ENCODE data around the gene BACH2. TPM values are rescaled to one million over a fixed set of nuclear protein-coding genes. Genes with fewer than 3 reads are reported as not detected.

Gene BACH2
- total RNA-seq, 1 donor from 2014 or later, result 7.7 TPM

DNA sequence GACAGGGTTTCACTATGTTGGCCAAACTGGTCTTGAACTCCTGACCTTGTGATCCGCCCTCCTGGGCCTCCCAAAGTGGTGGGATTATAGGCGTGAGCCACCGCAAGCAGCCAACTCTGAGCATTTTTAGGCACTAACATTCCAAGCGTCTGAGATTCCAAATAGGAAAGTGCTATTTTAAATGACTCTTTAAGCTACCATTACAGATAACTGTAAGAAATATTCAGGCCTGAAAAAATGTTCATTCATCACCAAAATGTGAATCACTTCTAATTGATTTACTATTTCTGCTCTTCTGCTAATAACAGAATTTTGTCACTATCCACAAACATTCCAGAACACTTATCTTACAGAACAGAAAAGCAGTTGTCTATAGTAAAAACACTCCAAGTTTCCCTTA, 106.5 kb downstream of the BACH2 start:
- Histone ChIP-seq H3K4me1 (peaks cover 0 to 9% of the 10 kb centered on the region in 2 donors), H3K4me3 (no peak overlapping the region), H3K36me3 (no peaks in the 10 kb centered on the region), H3K27ac (peak overlapping the region in 1 of 2 donors; percentile 18), H3K9me3 (no peaks in the 10 kb centered on the region), H3K27me3 (no peaks in the 10 kb centered on the region)
- TF ChIP-seq, protein P1, sequence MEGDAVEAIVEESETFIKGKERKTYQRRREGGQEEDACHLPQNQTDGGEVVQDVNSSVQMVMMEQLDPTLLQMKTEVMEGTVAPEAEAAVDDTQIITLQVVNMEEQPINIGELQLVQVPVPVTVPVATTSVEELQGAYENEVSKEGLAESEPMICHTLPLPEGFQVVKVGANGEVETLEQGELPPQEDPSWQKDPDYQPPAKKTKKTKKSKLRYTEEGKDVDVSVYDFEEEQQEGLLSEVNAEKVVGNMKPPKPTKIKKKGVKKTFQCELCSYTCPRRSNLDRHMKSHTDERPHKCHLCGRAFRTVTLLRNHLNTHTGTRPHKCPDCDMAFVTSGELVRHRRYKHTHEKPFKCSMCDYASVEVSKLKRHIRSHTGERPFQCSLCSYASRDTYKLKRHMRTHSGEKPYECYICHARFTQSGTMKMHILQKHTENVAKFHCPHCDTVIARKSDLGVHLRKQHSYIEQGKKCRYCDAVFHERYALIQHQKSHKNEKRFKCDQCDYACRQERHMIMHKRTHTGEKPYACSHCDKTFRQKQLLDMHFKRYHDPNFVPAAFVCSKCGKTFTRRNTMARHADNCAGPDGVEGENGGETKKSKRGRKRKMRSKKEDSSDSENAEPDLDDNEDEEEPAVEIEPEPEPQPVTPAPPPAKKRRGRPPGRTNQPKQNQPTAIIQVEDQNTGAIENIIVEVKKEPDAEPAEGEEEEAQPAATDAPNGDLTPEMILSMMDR (IDR thresholded peaks at IDR 0.05), result no peak
- DNase-seq (ENCODE audit: low spot score in 2 of 2), result no peak
- intact Hi-C loops (cut with DNase I), result no loop called here

DNA sequence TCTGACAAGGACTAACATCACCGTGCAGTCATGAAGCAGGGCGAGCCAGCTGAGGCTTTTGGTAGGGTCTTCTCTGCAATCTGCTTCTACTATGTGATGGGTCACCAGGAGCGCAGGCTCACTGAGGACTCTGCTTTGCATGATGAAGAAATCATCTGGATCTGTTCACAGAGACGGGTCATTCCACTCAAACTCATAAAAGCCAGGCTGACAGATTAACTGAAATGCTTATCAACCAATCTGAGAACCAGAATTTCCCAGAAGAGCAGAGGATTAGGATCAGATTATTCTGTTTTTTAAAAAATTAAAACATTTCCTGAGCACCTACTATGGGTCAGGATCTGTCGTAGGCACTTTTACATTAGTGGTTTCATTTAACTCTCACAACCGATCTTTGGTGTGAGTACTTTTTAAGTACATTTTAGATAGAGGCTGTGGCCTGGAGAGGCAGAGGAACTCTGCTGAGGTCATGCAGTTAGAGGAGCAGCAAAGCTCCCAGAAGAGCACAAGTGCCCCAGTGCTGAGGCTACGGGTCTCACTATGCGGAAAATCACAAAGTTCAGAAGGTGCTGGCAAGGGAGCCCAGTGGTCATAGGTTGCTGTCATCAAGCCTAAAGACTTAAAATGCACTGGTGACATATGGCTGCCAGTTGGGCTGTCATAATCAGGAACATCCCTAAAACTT, 109.1 kb downstream of the BACH2 start:
- Histone ChIP-seq H3K4me3 (no peak overlapping the region), H3K9me3 (no peaks in the 10 kb centered on the region), H3K4me1 (peaks cover 5 to 10% of the 10 kb centered on the region in 2 donors), H3K27ac (no peak overlapping the region), H3K36me3 (no peaks in the 10 kb centered on the region), H3K27me3 (no peaks in the 10 kb centered on the region)
- intact Hi-C loops (cut with DNase I), result no loop called here
- no peak for DNase-seq (ENCODE audit: low spot score in 2 of 2)
- TF ChIP-seq, protein P1 (IDR thresholded peaks at IDR 0.05), result no peak

DNA sequence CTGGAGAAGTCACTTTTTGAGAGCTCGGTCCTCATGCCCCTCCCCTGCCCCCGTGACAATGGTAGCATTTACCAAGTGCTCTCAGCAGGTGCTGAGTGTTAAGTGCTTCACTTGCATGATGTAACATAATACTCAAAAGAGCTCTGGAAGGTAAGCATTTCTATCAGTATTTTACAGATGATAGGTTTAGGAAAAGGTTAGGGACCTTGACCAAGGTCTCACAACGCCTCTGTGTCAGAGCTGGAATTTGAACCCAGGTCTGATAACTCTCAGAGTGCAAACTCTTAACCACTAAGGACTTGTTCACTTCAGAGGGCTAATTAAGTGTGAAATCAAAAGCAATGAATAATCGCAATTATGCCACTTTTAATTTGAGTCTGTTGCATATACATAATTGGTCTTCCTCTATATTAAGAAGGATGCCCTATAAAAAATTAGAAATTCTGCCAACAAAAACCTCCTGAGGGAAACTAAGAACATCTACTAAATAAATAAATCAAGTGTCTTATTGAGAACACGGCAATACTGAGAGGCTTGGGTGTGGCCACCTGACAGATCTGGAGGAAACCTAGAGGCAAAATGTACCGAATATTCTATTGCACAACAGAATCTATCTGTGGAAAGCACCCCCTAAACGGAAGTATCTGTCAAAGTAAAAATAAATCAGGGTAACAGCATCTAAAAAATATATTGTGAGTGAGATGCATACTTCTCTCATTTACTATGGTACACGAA, 109.8 kb downstream of the BACH2 start:
- no peak overlapping the region for H3K4me3 ChIP-seq
- H3K27ac ChIP-seq, result no peak overlapping the region
- H3K4me1 ChIP-seq, result peaks cover 5 to 10% of the 10 kb centered on the region in 2 donors
- DNase-seq (ENCODE audit: low spot score in 2 of 2), result no peak
- H3K36me3 ChIP-seq, result no peaks in the 10 kb centered on the region
- H3K9me3 ChIP-seq, result no peaks in the 10 kb centered on the region
- no peaks in the 10 kb centered on the region for H3K27me3 ChIP-seq
- TF ChIP-seq, protein P1 (IDR thresholded peaks at IDR 0.05), result no peak
- intact Hi-C loops (cut with DNase I), result no loop called here

DNA sequence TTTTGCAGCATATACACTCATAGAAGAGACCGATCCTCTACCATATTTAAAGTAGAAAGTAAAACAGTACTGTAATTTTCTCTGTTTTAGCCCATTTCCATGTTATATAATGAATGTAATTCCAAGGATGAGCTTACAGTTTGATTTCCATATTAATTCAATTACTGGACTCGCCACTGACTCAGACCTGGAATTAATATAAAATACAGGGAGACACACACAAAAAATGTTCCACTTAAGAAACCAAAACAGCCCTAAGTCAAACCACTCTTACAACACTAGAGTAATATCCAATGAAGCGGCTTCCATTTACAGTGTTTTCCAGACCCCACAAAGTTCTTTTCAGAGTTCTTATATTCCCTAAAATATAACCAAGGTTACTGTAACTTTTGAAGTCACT, 110.6 kb downstream of the BACH2 start:
- no peaks in the 10 kb centered on the region for H3K27me3 ChIP-seq
- no peak overlapping the region for H3K27ac ChIP-seq
- no peak for DNase-seq (ENCODE audit: low spot score in 2 of 2)
- H3K9me3 ChIP-seq, result no peaks in the 10 kb centered on the region
- H3K4me1 ChIP-seq, result peaks cover 5 to 10% of the 10 kb centered on the region in 2 donors
- H3K4me3 ChIP-seq, result no peak overlapping the region
- TF ChIP-seq, protein P1 (IDR thresholded peaks at IDR 0.05), result no peak
- intact Hi-C loops (cut with DNase I), result no loop called here
- H3K36me3 ChIP-seq, result no peaks in the 10 kb centered on the region

DNA sequence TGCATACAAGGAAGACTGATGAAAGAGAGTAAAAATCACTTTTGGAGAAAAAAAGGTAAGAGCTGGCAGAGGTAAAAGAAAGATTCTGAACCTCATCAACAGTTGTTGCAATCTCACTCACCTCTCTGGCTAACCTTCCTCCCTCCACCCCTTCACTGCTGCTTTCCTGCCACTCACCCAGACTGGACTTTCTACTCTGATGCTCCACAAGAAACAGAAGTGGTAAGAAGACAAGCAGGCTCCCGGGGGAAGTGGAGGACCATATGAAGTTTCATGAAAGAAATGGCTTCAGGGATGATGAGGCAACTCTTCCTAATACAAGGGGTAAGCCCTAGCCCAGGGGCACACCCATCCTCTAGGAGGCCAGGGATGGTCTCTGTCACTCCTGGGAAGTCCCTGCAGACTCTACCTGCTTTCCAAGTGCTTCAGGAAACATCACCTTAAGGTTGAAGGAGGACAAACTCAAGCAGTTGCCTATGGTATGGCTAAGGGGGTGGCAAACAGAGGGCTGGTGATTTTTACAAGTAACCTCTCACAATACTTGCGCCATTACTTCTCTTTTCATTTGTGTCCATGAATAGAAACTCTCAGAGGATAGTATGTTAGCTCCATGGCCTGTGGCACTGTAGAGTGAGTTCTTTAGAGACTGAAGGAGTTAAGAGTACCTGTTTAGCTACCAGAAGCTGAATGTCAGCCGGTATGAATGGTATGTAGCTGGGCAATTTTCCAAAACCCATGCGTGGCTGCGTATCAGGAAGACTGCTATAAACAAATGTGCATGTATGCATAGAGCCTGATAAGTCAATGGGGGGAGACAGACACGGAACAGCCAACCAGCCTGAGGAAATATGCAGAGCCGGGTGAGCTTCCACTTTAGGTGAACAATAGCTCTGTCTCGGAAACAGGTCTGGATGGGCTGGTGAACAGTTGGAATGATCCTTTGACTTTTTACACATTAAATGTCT, 112.0 kb downstream of the BACH2 start:
- Histone ChIP-seq H3K9me3 (no peaks in the 10 kb centered on the region), H3K27ac (no peak overlapping the region), H3K4me3 (no peak overlapping the region), H3K27me3 (no peaks in the 10 kb centered on the region), H3K36me3 (no peaks in the 10 kb centered on the region), H3K4me1 (peaks cover 5 to 10% of the 10 kb centered on the region in 2 donors)
- DNase-seq (ENCODE audit: low spot score in 2 of 2), result no peak
- TF ChIP-seq, protein P1 (IDR thresholded peaks at IDR 0.05), result no peak
- intact Hi-C loops (cut with DNase I), result no loop called here

Measured in ascending aorta (tissue), 2 donors.